Measurements from ENCODE around the gene KIF2A. TPM values are rescaled to one million over a fixed set of nuclear protein-coding genes. Genes with fewer than 3 reads are reported as not detected.

KIF2A gene
- total and polyA plus RNA-seq, 9 of the 15 experiments (the other 6 are each of a cell fraction or from before 2014, with no cell fraction given) = 42.6 to 126 (median 77.6) TPM

GRCh38 chr5:62376064-62376463 lies 70.1 kb downstream of the KIF2A start (continued):
- TF ChIP-seq DACH1 (IDR thresholded peaks at IDR 0.05; ENCODE audit: partially characterized antibody) = peak; percentile 54
- TF ChIP-seq NFE2L1 (tag; IDR thresholded peaks at IDR 0.05; ENCODE audit: borderline replicate concordance, low read depth) = peak; percentile 85
- peak; percentile 97 for TF ChIP-seq MAFG (tag; conservative IDR thresholded peaks at IDR 0.05)
- no peak for TF ChIP-seq GABPA (tag; conservative IDR thresholded peaks at IDR 0.05; ENCODE audit: low read depth)
- TF ChIP-seq YY1 (IDR thresholded peaks at IDR 0.05; ENCODE audit: borderline replicate concordance in 1 of 3, control insufficient read depth in 1 of 3, extremely low read depth in 1 of 3, insufficient read depth in 3 of 3, insufficient read length in 1 of 3, insufficient replicate concordance in 2 of 3, low read depth in 1 of 3, low read length in 2 of 3) = peak in 1 of 3 experiments; percentile 21
- no peak for TF ChIP-seq MCM7 (IDR thresholded peaks at IDR 0.05)
- no peak for TF ChIP-seq HEY1 (CRISPR knock-in tag; IDR thresholded peaks at IDR 0.05; ENCODE audit: borderline replicate concordance)
- peak; percentile 83 for TF ChIP-seq ATF7 (IDR thresholded peaks at IDR 0.05)
- TF ChIP-seq KDM1A (IDR thresholded peaks at IDR 0.05) = 0 out of 4 replicates have a peak, but pooled peaks of 1 of the 2 experiments have one; percentile 24
- no peak for TF ChIP-seq FIP1L1 (IDR thresholded peaks at IDR 0.05; ENCODE audit: low read depth, low read length, poor library complexity, severe bottlenecking)
- TF ChIP-seq ELF4 (CRISPR knock-in tag; IDR thresholded peaks at IDR 0.05) = no peak
- peak; percentile 21; the same call in 1 of the 2 replicates for TF ChIP-seq CREM (IDR thresholded peaks at IDR 0.05; ENCODE audit: low read depth)
- TF ChIP-seq ZNF79 (CRISPR knock-in tag; IDR thresholded peaks at IDR 0.05; ENCODE audit: low read depth) = no peak
- peak; percentile 96 for TF ChIP-seq NFE2 (IDR thresholded peaks at IDR 0.05; ENCODE audit: low read depth)
- peak; percentile 87 for TF ChIP-seq MAFK (IDR thresholded peaks at IDR 0.05; ENCODE audit: low read length)
- no peak for TF ChIP-seq EWSR1 (IDR thresholded peaks at IDR 0.05; ENCODE audit: borderline replicate concordance, low read depth, partially characterized antibody)
- TF ChIP-seq EP400 (IDR thresholded peaks at IDR 0.05) = 0 out of 2 replicates have a peak, but pooled peaks have one; percentile 33
- TF ChIP-seq FOSL1 (tag; conservative IDR thresholded peaks at IDR 0.05) = peak; percentile 46
- no peak for TF ChIP-seq SAFB (IDR thresholded peaks at IDR 0.05; ENCODE audit: borderline replicate concordance, low read depth, low read length)
- TF ChIP-seq BCOR (IDR thresholded peaks at IDR 0.05) = no peak
- TF ChIP-seq C11orf30 (IDR thresholded peaks at IDR 0.05; ENCODE audit: low read depth) = peak; percentile 93
- TF ChIP-seq PTTG1 (tag; IDR thresholded peaks at IDR 0.05; ENCODE audit: low read depth) = no peak
- TF ChIP-seq MAFF (IDR thresholded peaks at IDR 0.05; ENCODE audit: low read length) = peak; percentile 95
- TF ChIP-seq ZKSCAN3 (CRISPR knock-in tag; IDR thresholded peaks at IDR 0.05) = no peak
- peak; percentile 81 for TF ChIP-seq BACH1 (tag; IDR thresholded peaks at IDR 0.05)
- no peak for TF ChIP-seq AFF4 (CRISPR knock-in tag; IDR thresholded peaks at IDR 0.05)
- no peak for TF ChIP-seq NR4A1 (CRISPR knock-in tag; IDR thresholded peaks at IDR 0.05)
- TF ChIP-seq NR4A1 (tag; IDR thresholded peaks at IDR 0.05) = no peak
- no peak for TF ChIP-seq ZNF217 (CRISPR knock-in tag; IDR thresholded peaks at IDR 0.05)
- no peak for TF ChIP-seq SREBF2 (CRISPR knock-in tag; IDR thresholded peaks at IDR 0.05)
